HG03045 (cell line): ENCODE data around the gene LRCH1.

Experiments
- ATAC-seq: cut with Tn5 transposase; IDR thresholded peaks from one replicate; pipeline ENCODE4 v1.9.1; 2021; ENCODE audit warnings: mild to moderate bottlenecking, moderate library complexity; ENCODE audit not compliant: unreplicated experiment

The LRCH1 gene

DNA sequence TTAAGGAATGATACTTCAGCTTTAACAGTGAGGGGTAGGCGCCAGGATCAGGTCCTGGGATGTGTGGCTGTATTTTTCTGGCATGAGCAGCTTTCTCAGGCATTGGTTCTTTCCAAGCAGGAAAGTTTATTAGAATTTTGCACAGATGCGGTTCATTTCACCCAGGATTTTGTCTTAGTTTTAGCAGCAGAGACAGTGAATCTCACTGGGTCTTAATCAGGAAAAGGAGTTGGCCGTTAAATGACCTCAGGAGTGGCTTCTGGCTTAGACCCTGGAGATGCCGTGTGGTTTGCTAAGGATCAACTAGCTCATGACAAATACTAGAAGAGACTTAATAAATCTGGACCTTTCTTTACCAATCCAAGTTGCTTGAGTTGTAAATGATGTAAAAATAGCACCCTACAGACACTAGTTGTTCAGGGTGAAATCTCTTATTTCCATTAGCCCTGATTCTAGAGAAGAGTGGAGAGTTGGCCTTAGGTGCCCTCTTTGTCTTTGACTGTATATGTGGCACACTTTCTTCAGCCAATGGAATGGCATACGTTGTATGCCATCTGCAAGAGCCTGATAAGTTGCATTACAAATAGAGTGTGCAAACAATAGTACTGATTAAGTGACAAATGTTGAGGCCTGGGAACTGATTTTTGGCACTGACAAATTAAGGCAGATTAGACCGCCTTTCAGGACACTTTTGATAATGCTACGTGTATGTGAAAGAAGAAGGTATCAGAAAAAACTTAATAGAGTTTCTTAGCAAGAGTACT is 34.0 kb downstream of the LRCH1 start:
- no peak for ATAC-seq

DNA sequence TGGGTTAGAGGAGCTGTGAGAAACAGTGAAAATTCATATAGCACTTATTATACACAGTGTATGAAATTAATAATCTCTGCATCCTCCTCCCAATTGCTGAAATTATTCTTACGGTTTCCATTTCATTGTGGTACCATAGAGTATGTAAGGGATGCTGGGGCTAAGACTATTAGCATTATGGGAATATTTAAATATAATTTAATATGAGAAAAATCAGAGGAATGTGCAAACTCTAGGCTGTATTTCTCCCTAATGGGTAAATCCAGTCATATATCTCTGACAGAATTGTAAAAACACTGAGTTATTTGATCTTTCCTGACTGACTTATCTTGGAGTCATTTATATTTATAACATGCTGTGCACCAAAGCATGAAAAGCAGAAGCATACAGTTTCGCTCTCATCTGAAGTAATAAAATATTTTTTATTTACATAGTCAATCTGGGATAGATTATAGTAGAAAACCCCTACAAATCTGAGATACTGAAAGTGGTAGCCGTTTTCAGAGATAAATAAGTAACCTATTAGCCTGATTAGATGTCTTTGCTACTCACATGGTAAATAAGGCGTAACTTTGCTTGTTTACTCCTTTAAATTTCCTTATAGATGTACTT is 34.9 kb downstream of the LRCH1 start:
- no peak for ATAC-seq

DNA sequence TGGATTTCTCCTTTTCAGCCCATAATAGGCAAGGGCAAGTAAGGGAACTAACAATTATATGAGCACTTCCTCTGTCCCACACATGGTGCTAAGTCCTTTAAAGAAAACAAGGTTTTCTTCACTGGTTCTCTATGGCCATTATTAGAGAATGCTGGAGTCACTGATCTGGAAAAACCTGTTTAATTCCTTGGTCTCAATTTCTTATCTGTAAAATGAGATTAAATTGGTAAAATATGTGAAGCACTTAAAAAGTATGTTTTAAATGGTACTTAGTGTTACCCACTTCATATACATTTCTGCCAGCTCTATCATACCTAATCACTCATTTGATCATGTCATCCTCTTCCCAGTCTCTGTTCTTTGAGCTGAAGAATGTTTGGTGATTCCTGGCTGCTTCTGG is 39.4 kb downstream of the LRCH1 start:
- no peak for ATAC-seq

DNA sequence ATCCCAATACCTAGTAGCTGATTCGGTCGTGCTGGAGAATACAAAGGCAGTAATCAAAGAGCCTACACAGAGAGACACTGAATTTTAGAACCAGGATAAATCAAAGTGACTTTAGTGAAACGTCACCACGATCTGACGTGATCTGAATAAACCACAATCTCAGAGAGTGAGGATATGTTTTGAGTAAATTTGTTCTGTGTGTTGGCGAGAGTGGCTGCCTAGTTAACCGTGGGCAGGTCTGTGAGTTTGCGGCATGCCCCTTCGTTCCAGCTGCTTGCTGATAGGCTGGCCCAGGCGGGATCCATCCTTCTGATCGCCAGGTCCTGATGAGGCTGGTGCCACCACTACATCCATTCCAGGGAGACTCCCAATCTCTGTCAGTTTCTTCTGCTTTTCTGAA is 40.4 kb downstream of the LRCH1 start:
- peak; percentile 59 for ATAC-seq

DNA sequence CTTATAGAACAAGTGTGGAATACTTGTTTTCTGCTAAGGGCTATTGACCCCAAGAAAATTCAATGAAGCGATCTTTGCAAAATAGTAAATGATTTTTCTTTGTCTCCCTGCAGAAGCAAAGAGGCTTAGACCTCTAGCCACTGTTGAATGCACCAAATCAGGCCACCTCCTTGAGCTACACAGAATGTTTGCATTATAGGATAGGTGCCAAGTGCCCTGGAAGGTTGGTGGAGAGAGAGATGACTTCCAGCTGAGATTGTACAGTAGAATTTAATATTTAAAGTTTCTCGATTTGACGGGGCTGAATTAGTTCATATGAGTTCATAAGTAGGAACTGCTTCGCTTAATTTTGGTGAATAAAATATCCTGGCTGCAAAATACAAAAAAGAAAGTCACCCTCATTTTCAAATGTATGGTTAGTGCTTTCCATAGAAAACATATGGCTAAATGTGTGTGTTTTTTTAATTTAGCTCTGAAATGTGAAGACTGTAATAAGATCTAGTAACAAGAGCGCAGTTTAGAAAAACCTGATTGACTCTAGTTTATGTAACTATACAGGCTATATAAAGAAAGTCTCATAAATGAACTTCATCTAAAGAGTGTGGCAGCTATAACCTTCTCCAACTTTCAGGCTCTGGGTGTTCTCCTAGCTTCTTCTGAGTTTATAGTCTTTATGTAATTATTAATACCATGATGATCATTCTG is 41.6 kb downstream of the LRCH1 start:
- ATAC-seq, result no peak

DNA sequence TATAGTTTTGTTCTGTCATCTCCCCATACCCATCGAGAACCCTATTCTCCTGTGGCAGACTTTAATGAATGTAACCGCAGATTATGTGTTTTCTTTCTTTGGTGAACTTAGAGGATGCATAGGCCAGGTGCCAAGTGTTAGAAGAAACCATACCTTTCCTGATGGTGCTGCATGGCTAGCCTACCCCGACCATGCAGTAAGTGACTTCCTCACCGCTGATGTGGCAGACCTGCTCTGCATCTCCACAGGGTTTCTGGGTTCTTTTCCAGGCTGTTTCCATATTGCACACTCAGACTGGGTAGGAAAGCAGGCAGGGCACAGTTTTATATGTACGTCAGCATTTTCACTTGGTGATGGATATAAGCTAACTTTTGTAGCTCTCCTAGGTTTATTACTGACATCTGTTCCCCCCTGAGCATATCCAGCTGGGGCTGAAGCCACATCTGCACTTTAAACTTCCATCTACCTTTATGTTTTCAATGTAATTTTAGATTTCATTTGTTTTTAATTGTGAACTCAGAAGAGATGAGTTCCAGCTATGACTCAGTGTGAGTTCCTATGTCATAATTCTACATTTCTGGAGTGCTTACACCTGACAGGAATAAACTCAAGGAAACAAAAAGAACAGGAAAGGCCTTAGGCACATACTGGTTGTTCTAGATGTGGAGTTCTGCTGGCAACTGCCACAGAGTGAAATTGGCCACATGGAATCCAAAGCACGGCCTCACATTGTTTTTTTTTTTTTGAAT is 42.3 kb downstream of the LRCH1 start:
- peak; percentile 46 for ATAC-seq

DNA sequence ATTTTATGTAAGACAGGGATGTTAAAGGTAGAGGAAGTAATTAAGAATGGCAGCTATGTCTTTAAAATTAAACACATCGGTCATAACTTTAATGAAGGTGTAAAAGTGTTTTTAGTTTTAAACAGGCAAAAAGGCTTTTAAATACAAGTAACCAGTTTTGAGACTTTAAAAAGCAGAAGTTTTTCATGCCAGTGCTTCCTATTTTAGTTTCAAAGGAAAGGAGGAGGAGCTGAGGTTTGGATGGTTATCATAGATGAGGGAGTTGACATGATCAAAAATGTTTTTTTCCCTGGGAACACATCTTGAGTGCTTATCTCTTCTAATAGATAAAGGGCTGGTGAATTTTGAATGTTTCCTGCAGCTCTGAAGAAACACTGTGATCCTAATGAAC is 42.9 kb downstream of the LRCH1 start:
- ATAC-seq, result no peak

DNA sequence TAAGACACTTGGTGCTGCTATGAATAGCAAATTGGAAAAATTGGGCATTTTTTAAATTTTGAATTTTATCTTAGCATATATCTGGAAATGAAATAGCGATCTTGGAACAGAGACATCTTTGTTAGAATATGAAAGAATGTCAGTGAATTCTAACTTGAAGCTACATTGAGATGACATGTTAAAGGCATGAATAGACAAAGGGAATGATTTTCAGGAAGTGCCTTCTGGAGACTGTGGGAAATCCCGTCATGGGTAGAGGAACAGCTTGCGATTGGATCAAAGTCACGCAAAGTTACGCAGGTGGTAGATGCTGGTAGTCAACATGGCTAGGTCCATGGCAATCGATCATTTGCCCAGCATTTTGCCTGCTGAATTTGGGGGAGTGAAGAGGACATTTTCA is 43.5 kb downstream of the LRCH1 start:
- no peak for ATAC-seq

DNA sequence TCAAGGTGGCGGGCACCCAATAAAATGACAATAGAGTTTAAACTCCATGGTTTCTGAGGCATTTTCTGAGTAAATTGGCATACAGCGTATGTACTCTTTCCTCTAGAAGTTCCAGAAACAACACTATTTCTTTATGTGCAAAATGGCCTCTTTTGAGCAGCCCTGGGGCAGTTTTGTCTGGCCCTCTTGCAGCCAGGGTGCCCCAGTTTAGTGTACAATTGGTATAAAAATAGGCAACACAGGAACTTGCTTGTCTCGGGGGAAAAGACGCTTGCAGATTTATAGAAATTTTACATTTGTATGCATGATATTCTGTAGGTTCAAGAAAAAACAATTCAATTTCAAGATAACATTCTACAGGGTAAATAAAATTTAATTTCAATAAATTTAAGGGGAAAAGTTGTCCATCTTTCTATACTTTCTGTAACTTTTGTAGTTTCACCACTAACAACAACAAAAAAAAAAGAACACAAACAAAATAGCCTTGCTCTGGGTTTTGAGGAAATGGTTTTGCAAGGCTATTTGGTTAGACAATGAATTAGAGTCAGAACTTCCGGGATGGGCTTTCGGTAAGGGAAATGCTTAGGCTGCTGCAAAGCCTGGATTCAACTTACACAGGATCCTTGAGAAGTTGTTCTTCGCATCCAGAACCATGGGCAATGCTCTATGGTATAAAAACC is 45.3 kb downstream of the LRCH1 start:
- ATAC-seq, result peak; percentile 40

DNA sequence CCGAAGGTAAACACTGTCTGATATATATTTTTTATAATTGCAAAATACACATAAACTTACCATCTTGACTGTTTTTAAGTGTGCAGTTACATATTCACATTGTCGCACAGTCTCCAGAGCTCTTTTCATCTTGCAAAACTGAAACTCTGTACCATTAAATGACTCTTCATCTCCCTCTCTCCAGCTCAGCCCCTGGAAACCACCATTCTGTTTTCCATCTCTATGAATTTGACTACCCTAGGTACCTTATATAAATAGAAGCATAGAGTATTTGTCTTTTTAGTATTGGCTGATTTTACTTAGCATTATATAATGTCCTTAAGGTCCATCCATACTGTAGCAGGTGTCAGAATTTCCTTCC is 45.8 kb downstream of the LRCH1 start:
- peak; percentile 45 for ATAC-seq

DNA sequence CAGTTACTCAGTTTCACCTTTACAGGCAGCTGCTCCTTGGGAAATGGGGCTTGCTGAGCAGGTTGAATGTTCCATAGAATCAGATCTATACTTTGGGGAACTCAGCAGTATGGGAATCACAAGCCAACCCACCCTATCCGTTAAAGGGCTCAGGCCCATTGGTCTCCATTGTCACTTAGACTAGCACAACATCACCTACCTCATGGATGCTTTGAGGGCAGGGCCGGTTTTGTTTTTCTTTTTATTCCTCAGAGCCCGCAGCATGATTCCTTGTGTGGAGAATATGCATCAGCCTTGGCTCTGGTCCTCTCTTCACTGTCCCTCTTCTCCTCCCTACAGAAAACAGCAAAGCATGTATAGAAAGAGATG is 48.0 kb downstream of the LRCH1 start:
- ATAC-seq, result no peak

DNA sequence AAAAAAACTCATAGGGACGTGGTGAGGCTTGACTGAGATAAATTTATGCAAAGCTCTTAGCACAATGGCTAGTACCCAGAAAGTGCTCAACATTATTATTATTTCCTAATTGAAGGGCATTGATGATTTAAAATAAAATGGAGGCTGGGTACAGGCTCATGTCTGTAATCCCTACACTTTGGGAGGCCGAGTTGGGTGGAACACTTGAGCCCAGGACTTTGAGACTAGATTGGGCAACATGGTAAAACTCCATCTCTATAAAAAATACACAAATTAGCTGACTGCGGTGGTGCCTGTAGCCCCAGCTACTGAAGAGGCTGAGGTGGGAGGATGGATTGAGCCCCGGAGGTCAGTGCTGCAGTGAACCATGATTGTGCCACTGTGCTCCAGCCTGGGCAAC is 49.6 kb downstream of the LRCH1 start:
- ATAC-seq, result no peak

DNA sequence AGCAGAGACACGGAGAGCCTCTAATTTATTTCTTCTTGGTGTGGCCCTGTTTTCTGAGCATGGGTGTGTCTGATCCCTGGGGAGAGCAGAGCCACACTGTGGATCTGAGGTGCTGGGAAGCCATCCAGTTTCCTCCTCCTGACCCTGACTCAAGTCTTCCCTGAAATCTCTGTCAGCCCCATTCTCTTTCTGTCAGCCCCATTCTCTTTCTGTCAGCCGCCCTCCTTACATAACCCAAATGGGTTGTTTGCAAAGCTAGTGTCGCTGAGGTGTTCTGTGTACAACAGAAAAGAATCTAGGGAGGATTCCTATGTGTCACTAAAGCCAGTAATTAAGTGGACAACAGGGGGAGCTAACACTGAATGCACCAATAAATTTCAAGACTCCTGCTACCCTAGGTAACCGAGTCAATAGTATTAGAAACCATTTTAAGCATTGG is 50.2 kb downstream of the LRCH1 start:
- ATAC-seq, result no peak

DNA sequence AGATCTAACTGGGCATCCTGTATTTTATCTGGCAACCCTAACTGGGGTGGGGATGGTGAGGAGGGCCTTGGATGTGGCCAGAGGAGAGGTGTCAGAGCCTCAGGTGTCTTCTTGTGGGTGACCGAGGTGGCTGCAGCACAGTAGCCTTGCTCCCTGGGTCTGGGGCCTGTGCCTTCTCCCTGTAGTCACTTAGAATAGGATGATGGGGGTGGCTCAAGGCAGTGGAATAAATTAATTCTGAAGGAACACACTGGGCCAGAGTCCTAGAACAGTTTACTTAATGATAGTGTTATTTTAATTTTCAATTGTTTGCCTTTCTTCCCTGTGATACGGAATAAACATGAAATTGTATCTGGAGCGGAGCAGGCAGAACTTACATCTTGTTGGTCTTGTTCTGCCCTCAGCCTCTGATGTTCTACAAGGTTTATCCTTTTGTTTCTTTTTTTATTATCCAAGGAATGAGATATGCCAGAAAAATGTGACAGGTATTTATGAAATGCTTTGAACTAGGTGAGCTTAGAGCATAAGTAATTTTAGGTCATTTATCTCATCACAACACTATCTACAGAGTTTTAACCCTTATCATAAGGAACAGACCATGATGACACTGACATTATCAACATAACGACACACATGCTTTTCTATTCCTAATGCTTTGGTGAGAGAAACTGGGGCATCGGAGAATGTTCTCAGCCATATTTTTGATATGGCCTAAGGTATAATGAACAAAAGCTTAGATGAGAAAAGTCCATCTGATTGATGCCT is 51.4 kb downstream of the LRCH1 start:
- no peak for ATAC-seq

DNA sequence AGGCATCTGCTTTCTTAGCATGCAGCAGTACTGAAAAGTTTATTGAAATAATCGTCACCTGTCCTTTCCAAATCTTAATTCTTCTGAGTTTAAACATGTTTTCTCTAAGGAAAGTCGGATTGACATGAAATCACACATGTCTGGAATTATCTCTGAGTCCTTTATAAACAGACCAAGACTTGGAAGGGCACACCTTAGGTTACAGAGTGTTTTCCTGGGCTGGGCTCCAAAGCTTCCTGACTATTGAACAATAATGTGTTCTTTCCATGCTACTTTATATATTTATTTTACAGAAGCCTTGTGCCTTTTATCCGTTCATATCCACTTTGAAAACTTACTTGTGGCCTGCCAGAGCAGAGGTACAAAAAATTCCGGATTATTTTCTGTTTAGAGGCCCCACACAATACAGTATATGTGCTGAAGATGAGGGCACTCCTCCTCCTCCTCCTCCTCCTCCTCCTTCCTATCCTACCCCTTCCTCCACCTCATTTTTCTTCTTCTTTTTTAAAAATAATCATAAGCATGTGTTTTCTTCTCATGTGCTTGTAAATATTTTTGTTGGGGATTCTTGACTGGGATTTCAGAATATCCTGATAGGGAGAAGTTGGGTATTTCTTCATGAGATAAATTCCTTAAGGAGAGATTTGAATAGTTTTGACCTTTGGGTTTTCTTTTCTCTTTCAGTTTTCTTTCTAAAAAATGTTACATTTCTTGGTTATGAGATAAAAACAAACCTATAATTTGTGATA is 52.3 kb downstream of the LRCH1 start:
- no peak for ATAC-seq

DNA sequence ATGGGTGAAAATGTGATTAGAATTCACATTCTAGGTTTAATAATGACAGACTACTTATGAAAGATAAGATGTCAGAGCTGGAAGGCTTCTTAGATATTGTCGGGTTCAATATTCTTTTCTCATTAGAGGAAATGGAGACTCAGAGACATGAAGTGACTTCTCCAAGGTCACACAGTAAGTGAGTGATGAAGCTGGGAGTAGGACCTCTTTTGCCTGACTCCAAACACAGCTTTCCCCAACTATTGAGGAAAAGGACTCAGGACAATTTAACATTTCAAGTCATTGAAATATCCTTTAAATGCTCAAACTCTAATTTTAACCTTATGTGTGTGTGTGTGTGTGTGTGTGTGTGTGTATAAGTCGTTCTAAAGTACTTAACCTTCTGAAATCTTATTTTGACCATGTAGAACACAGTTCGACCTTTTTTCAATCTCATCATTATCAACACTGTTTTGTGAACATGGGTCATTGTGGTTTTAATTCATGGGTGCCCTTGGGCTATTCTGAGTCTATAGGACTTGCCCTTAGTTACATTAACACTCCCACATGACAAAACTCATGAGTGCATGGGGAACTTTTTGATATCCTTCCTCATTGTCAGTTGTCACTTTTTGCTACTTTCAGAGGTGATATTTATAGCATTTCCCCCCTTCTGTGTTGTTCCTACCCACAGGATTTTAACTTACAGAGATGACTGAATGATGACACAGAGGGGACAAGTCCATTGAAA is 53.0 kb downstream of the LRCH1 start:
- ATAC-seq, result peak; percentile 55

DNA sequence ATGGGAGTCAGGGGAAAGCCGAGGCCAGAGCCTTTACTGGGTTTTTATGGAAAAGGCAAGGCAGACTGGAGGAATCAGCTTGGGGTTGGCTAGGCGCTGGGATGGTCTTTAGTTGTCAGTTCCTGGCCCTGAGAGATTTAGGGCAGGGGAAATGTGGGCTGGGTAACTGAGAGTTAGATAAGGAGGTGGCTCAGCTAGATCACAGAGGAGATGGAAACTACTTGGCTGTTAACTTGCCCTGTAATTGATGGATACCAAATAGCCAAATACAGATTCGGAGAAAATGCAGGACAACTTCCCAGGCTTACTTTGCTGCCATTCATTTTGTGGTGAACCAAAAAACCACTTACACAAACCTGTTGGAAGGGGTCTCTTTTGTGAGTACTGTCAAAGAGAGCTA is 54.0 kb downstream of the LRCH1 start:
- no peak for ATAC-seq

DNA sequence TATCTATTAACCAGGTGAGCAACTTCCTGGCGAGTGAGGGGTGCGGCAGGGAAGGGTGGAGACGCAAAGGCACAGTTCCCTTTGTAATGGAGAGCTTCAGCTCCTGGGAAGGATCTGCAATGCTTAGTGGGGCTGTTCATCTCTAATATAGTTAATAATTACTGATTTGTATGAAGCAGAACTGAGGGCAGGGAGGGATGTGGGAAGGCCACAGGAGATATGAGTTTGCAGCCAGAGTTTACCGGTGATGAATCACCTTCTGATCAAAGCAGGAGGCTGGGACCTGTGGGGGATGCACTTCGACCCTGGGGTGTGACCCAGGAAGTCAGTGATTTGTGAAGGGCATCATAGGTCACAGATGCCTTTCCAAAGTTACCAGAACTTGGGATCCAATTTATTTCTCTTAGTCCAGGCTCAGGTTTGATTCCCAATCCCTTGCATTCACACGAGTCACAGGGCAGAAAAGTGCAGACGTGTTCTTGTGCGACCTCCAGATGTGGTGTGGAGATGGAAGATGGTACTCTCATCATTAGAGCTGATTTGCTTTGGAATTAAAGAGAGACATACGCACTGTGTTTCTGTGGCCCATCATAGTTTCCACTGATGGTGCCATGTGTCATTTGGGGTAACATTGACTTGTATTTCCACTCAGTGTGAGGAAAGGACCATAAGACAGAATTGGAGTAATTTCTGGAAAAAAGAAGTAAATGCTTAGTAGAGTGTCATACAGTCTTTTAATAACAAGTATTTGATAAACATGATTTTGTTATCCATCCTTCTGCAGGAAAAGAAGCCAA is 55.0 kb downstream of the LRCH1 start:
- ATAC-seq, result no peak
